HepG2 (cell line): Measurements from ENCODE around the gene CDK13. TPM values are rescaled to one million over a fixed set of nuclear protein-coding genes. Genes with fewer than 3 reads are reported as not detected.

ENCODE experiments used
- AKAP8 ChIP-seq: sonication (generic); formaldehyde crosslinking; IDR thresholded peaks from 2 replicates; pipeline ENCODE4 v1.5.1; 2020; ENCODE audit warnings: mild to moderate bottlenecking, missing genetic modification reagents
- CEBPG ChIP-seq: IDR thresholded peaks from 2 replicates; pipeline ENCODE4 v1.6.1; 2016
- CHD2 ChIP-seq: IDR thresholded peaks from 2 replicates; pipeline ENCODE4 v1.6.1; 2011; ENCODE audit warnings: low read depth, low read length, improper control_type of control experiment
- ELF3 ChIP-seq: IDR thresholded peaks from 2 replicates; pipeline ENCODE4 v1.6.1; 2016; ENCODE audit warnings: missing genetic modification reagents, missing compliant biosample characterization
- GFI1 ChIP-seq: sonication (generic); formaldehyde crosslinking; IDR thresholded peaks from 2 replicates; pipeline ENCODE4 v1.5.0; 2020; ENCODE audit warnings: missing genetic modification reagents, mild to moderate bottlenecking, borderline replicate concordance
- JDP2 ChIP-seq: sonication (generic); formaldehyde crosslinking; IDR thresholded peaks from 2 replicates; pipeline ENCODE4 v1.8.1; 2022; ENCODE audit warnings: missing genetic modification reagents, borderline replicate concordance
- MEF2D ChIP-seq: sonication (generic); formaldehyde crosslinking; IDR thresholded peaks from 2 replicates; pipeline ENCODE4 v1.5.1; 2020; ENCODE audit warnings: mild to moderate bottlenecking, missing genetic modification reagents
- MTF2 ChIP-seq: sonication (generic); formaldehyde crosslinking; IDR thresholded peaks from 2 replicates; pipeline ENCODE4 v1.5.0; 2020; ENCODE audit warnings: missing genetic modification reagents, borderline replicate concordance
- NCOA1 ChIP-seq: sonication (generic); formaldehyde crosslinking; IDR thresholded peaks from 2 replicates; pipeline ENCODE4 v1.9.0; 2021; ENCODE audit warnings: missing genetic modification reagents
- NFIB ChIP-seq: sonication (generic); formaldehyde crosslinking; IDR thresholded peaks from 2 replicates; pipeline ENCODE4 v1.9.0; 2021; ENCODE audit warnings: missing genetic modification reagents, mild to moderate bottlenecking, borderline replicate concordance
- NFRKB ChIP-seq: fragments of 450-650 bp; IDR thresholded peaks from 2 replicates; pipeline ENCODE4 v1.6.1; 2017
- NKX3-1 ChIP-seq: sonication (generic); formaldehyde crosslinking; IDR thresholded peaks from 2 replicates; pipeline ENCODE4 v1.5.0; 2020; ENCODE audit warnings: missing genetic modification reagents
- RBM22 ChIP-seq: fragments of 200-400 bp; formaldehyde crosslinking; optimal IDR thresholded peaks from 2 replicates; pipeline ENCODE3; 2017; ENCODE audit warnings: mild to moderate bottlenecking, low read length, moderate library complexity
- SMAD1 ChIP-seq: sonication (generic); formaldehyde crosslinking; IDR thresholded peaks from 2 replicates; pipeline ENCODE4 v1.4.0; 2020; ENCODE audit warnings: missing genetic modification reagents, low read depth, mild to moderate bottlenecking, borderline replicate concordance
- TCF12 ChIP-seq, 2 experiments: fragments of 450-650 bp in 1 of 2; sonication (generic) in 1 of 2; formaldehyde crosslinking in 1 of 2; IDR thresholded peaks; 2 replicates each; pipeline versions ENCODE4 v1.6.1 to v1.8.0; 2017 to 2022; ENCODE audit warnings: antibody characterized with exemption in 1 of 2, mild to moderate bottlenecking in 1 of 2, missing genetic modification reagents in 1 of 2, moderate library complexity in 1 of 2
- ZIK1 ChIP-seq: sonication (generic); formaldehyde crosslinking; IDR thresholded peaks from 2 replicates; pipeline ENCODE4 v1.5.0; 2020; ENCODE audit warnings: mild to moderate bottlenecking, low read depth, missing genetic modification reagents, borderline replicate concordance
- ZNF263 ChIP-seq: sonication (generic); formaldehyde crosslinking; IDR thresholded peaks from 2 replicates; pipeline ENCODE4 v1.4.0; 2020; ENCODE audit warnings: missing genetic modification reagents
- ZNF281 ChIP-seq: sonication (generic); formaldehyde crosslinking; IDR thresholded peaks from 2 replicates; pipeline ENCODE4 v1.4.0; 2020; ENCODE audit warnings: missing genetic modification reagents, borderline replicate concordance
- ZNF333 ChIP-seq: sonication (generic); formaldehyde crosslinking; IDR thresholded peaks from 2 replicates; pipeline ENCODE4 v1.4.0; 2020; ENCODE audit warnings: mild to moderate bottlenecking, missing genetic modification reagents, borderline replicate concordance
- ZNF335 ChIP-seq: sonication (generic); formaldehyde crosslinking; IDR thresholded peaks from 2 replicates; pipeline ENCODE4 v1.4.0; 2020; ENCODE audit warnings: missing genetic modification reagents
- ZNF432 ChIP-seq: sonication (generic); formaldehyde crosslinking; IDR thresholded peaks from 2 replicates; pipeline ENCODE4 v1.5.0; 2020; ENCODE audit warnings: missing genetic modification reagents, mild to moderate bottlenecking, borderline replicate concordance
- ZNF672 ChIP-seq: sonication (generic); formaldehyde crosslinking; IDR thresholded peaks from 2 replicates; pipeline ENCODE4 v1.8.1; 2022; ENCODE audit warnings: missing genetic modification reagents
- polyA plus RNA-seq, 8 experiments: library from polyadenylated mRNA; depleted of rRNA in 3 of 8; stranded (reverse) in 7 of 8; unstranded in 1 of 8; fragments of >200 nt; fragmentation: Illumina TruSeq in 4 of 8; extraction: Trizol in 4 of 8; gene quantifications; 2 replicates each; pipeline versions ENCODE4 v1.2.1 to v1.2.3, GENCODE V29; 2011 to 2016; ENCODE audit warnings: low read depth in 4 of 8, missing spikeins in 1 of 8, mixed read lengths in 1 of 8; ENCODE audit not compliant: insufficient read depth in 1 of 8
- total RNA-seq, 5 experiments: library from RNA; depleted of rRNA; stranded (reverse); fragments of >200 nt; fragmentation: Illumina TruSeq; extraction: Trizol; gene quantifications; 2 replicates each; pipeline ENCODE4 v1.2.3, GENCODE V29; 2016; ENCODE audit warnings: low read depth in 1 of 5
- TF ChIP-seq, protein P1 (sequence below): sonication (generic); formaldehyde crosslinking; IDR thresholded peaks from 2 replicates; pipeline ENCODE4 v1.8.0; 2022; ENCODE audit warnings: missing genetic modification reagents, mild to moderate bottlenecking, inconsistent platforms, borderline replicate concordance
- TF ChIP-seq, protein P2 (sequence below): sonication (generic); formaldehyde crosslinking; IDR thresholded peaks from 2 replicates; pipeline ENCODE4 v1.4.0; 2020; ENCODE audit warnings: missing genetic modification reagents

CDK13 gene
- total and polyA plus RNA-seq, 2 of the 13 experiments (the other 11 are each of a cell fraction or from before 2014, with no cell fraction given): 21.0 to 40.9 TPM

DNA sequence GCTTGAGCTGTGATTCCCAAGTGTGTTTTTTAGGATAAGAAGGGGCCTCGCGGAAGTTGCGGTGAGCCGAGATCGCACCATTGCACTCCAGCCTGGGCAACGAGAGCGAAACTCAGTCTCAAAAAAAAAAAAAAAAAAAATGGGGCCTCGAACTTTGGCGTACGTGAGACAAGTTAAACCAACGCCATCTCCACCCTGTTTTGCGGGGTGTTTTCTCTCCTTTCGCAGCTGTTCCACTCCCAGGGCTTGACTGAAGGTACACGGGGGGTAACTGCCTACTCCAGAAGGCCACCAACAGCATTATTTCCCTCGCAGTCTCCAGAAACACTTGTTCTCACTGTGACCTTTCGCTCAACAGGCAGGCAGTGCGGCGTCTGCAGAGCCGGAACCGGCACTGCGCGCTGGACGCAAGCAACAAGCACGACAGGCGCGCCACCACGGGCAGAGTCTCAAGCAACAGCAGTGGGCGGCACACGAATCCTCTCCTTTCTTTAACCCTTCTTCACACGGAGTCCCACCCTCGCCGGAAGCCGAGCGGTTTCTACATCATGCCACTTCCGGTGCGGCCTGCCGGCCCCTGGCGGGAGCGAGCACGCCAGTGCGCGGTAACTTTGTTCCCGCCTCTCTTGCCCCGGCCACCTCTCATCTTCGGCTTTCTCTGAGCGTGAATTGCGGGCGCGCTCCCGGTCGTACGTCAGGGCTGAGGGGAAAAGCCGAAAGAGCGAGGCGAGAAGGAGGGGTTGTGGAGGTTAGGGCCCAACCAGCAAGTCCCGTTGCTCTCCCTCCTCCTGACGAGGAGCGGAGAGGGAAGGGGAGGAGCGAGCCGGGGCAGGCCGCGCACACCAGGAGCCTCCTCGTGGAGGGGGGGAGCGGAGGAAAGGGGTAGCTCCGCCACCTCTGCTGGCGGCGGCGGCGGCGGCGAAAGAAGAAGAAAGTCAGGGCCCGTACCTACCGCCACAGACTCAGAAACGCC lies 814 bp upstream of the CDK13 start (continued):
- TF ChIP-seq ZNF281 (CRISPR knock-in tag) (no peak; the same call in 1 of the 2 replicates), ZNF432 (CRISPR knock-in tag) (no peak), RBM22 (no peak), NCOA1 (CRISPR knock-in tag) (no peak), TCF12 (IDR thresholded peaks at IDR 0.05) (no peak), TCF12 (CRISPR knock-in tag; IDR thresholded peaks at IDR 0.05) (0 out of 2 replicates have a peak, but pooled peaks have one; percentile 20), ZNF263 (peak; percentile 99), ZIK1 (CRISPR knock-in tag) (peak; percentile 96), MTF2 (CRISPR knock-in tag) (no peak), ZNF333 (CRISPR knock-in tag) (no peak), CEBPG (CRISPR knock-in tag) (peak; percentile 64), AKAP8 (peak; percentile 53; the same call in 1 of the 2 replicates), CHD2 (no peak), ZNF335 (CRISPR knock-in tag) (peak; percentile 45; the same call in 1 of the 2 replicates), NKX3-1 (CRISPR knock-in tag) (peak; percentile 78; the same call in 1 of the 2 replicates), SMAD1 (CRISPR knock-in tag) (peak; percentile 57; the same call in 1 of the 2 replicates), JDP2 (no peak; the same call in 1 of the 2 replicates), NFIB (CRISPR knock-in tag) (no peak), ELF3 (CRISPR knock-in tag) (peak; percentile 49; the same call in 1 of the 2 replicates), NFRKB (no peak), MEF2D (CRISPR knock-in tag) (peak; percentile 77), ZNF672 (CRISPR knock-in tag) (no peak), GFI1 (no peak; the same call in 1 of the 2 replicates)
- TF ChIP-seq, protein P1, sequence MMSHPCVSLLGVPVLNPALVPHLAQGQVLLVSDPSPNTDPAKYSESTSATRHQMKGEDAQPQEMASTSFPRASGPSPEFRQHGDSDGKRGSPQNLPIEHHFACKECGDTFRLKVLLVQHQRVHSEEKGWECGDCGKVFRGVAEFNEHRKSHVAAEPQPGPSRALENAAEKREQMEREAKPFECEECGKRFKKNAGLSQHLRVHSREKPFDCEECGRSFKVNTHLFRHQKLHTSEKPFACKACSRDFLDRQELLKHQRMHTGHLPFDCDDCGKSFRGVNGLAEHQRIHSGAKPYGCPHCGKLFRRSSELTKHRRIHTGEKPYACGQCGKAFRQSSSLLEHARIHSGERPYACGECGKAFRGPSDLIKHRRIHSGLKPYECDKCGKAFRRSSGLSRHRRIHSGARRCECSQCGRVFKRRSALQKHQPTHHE: peak; percentile 84
- TF ChIP-seq, protein P2, sequence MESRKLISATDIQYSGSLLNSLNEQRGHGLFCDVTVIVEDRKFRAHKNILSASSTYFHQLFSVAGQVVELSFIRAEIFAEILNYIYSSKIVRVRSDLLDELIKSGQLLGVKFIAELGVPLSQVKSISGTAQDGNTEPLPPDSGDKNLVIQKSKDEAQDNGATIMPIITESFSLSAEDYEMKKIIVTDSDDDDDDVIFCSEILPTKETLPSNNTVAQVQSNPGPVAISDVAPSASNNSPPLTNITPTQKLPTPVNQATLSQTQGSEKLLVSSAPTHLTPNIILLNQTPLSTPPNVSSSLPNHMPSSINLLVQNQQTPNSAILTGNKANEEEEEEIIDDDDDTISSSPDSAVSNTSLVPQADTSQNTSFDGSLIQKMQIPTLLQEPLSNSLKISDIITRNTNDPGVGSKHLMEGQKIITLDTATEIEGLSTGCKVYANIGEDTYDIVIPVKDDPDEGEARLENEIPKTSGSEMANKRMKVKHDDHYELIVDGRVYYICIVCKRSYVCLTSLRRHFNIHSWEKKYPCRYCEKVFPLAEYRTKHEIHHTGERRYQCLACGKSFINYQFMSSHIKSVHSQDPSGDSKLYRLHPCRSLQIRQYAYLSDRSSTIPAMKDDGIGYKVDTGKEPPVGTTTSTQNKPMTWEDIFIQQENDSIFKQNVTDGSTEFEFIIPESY: peak; percentile 3; the same call in 1 of the 2 replicates
